GM06990 (cell line): ENCODE results near the gene ZNF624.

Experiments used
- DNase-seq: peaks from one replicate; pipeline ENCODE4 v3.0.0-alpha.2; 2011; ENCODE audit not compliant: insufficient read length; ENCODE audit errors: extremely low read depth
- H3K27me3 ChIP-seq: replicated peaks from 2 replicates; pipeline ENCODE4 v1.6.0; 2011; ENCODE audit warnings: low read length; ENCODE audit not compliant: control insufficient read depth, insufficient read depth
- H3K36me3 ChIP-seq: 2 replicates; pipeline ENCODE4 v1.5.1; 2011; ENCODE audit warnings: low read length; ENCODE audit not compliant: control insufficient read depth, insufficient read depth
- H3K4me3 ChIP-seq: replicated peaks from 2 replicates; pipeline ENCODE4 v1.5.1; 2011; ENCODE audit warnings: low read depth, mild to moderate bottlenecking, control low read depth, low read length
- TF ChIP-seq, protein P1 (sequence below): IDR thresholded peaks from 2 replicates; pipeline ENCODE4 v1.5.1; 2011; ENCODE audit warnings: low read length, control low read depth, mild to moderate bottlenecking, inconsistent platforms; ENCODE audit not compliant: insufficient read depth, poor library complexity, severe bottlenecking

ZNF624 gene

DNA sequence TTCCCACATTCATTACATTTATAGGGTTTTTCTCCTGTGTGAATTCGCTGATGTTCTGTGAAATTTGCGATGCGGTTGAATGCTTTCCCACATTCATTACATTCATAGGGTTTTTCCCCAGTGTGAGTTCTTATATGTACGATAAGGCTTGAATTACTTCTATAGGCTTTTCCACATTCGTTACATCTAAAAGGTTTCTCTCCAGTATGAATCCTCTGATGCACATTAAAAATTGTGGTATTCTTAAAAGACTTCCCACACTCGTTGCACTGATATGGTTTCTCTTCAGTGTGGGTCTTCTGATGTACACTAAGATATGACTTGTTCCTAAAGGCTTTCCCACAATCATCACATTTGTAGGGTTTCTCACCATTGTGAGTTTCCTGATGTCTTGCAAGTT is 30.4 kb downstream of the ZNF624 start:
- no peak for DNase-seq
- Histone ChIP-seq H3K36me3 (no peaks in the 10 kb centered on the region), H3K4me3 (no peak overlapping the region), H3K27me3 (no peaks in the 10 kb centered on the region)
- TF ChIP-seq, protein P1, sequence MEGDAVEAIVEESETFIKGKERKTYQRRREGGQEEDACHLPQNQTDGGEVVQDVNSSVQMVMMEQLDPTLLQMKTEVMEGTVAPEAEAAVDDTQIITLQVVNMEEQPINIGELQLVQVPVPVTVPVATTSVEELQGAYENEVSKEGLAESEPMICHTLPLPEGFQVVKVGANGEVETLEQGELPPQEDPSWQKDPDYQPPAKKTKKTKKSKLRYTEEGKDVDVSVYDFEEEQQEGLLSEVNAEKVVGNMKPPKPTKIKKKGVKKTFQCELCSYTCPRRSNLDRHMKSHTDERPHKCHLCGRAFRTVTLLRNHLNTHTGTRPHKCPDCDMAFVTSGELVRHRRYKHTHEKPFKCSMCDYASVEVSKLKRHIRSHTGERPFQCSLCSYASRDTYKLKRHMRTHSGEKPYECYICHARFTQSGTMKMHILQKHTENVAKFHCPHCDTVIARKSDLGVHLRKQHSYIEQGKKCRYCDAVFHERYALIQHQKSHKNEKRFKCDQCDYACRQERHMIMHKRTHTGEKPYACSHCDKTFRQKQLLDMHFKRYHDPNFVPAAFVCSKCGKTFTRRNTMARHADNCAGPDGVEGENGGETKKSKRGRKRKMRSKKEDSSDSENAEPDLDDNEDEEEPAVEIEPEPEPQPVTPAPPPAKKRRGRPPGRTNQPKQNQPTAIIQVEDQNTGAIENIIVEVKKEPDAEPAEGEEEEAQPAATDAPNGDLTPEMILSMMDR, result no peak

DNA sequence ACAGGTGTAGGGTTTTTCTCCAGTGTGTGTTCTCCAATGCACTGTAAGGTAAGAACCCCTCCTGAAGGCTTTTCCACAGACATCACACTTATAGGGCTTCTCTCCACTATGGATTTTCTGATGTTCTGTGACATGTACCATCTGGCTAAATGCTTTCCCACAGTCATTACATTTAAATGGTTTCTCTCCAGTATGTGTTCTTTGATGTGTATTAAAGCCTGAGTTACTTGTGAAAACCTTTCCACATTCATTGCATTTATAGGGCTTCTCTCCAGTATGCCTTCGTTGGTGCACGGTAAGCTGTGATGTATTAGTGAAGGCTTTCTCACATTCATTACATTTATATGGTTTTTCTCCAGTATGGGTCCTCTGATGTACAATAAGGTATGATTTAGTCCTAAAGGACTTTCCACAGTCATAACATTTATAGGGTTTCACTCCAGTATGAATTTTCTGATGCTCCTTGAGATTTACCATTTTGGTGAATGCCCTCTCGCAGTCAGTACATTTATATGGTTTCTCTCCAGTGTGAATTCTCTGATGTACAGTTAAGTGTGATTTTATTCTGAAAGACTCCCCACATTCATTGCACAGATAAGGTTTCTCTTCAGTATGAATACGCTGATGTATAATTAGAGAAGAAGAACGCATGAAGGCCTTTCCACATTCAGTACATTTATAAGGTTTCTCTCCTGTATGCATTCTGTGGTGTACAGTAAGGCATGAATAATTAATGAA is 30.9 kb downstream of the ZNF624 start:
- TF ChIP-seq, protein P1, result no peak
- no peak for DNase-seq
- no peak overlapping the region for H3K4me3 ChIP-seq
- H3K36me3 ChIP-seq, result no peaks in the 10 kb centered on the region
- H3K27me3 ChIP-seq, result no peaks in the 10 kb centered on the region

DNA sequence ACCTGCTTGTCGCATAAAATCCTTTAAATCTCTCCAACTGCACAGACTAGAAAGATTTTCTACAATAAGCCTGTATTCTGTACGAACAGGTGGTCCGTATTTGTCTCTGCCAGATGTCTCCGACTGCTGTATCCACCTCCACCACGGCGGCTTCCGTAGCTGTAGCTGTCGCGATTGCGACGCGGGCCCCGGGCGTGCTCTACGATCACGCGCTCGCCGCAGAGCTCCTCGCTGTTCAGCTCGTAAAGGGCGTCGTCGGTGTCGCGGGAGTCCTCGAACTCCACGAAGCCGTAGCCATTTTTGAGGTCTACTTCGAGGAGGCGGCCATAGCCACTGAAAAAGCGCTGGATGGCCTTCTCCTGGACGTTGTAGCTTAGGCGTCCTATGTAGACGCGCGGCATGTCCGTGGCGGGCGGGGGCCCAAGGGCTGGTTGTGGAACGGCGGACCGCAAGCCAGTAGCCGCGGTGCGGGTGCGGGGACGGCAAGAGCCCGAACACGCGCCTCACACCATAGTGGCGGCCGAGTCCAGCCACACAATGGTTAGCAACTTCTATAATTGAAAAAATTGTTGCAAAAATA is 36.1 kb downstream of the ZNF624 start:
- DNase-seq, result no peak
- TF ChIP-seq, protein P1, result no peak
- Histone ChIP-seq H3K36me3 (no peaks in the 10 kb centered on the region), H3K4me3 (no peak overlapping the region), H3K27me3 (no peaks in the 10 kb centered on the region)

DNA sequence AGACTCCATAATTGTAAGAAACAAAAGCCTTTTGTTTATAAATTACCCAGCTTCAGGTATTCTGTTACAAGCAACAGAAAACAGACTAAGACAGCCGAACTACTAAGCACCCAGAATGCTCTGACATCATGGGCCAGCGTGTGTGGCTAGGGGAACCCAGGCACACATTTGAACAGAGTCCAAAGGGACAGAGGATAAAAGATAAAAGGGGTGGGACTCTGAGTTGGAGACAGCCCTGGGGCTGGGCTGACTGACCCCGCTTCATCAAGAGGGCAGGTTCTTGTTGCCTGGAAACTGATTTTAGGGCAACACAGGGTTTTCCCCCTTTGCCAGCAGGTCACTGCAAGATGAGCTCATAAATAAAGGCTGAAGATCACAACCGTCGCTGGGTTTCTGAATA is 54.1 kb downstream of the ZNF624 start:
- no peaks in the 10 kb centered on the region for H3K27me3 ChIP-seq
- H3K4me3 ChIP-seq, result no peak overlapping the region
- DNase-seq, result no peak
- H3K36me3 ChIP-seq, result no peaks in the 10 kb centered on the region
- TF ChIP-seq, protein P1, result no peak

DNA sequence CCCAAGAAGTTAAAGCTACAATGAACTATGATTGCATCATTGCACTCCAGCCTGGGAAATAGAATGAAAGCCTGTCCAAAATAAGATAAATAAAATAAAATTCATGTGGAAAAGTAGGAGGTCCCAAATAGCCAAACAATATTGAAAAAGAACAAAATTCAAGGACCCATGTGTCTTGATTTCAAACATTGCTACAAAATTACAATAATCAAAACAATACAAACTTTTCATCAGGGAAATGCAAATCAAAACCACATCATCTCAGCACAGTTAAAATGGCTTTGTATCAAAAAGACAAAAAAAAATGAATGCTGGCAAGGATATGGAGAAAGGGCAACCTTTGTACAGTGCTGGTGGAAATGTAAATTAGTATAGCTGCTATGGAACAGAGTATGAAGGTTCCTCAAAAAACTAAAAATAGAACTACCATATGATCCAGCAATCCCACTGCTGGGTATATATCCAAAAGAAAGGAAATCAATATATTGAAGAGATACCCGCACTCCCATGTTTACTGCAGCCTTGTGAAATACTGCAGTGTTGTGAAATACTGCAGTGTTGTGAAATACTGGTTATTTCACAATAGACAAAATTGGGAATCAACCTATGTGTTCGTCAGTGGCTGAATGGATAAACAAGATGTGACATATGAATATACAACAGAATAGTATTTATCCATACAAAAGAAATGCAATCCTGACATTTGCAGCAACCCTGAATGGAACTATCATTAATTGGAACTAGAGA is 60.1 kb downstream of the ZNF624 start:
- Histone ChIP-seq H3K36me3 (no peaks in the 10 kb centered on the region), H3K27me3 (no peaks in the 10 kb centered on the region), H3K4me3 (no peak overlapping the region)
- DNase-seq, result no peak
- TF ChIP-seq, protein P1, result no peak
